SW480 (cell line): ENCODE data around the gene TMEM62.
A peak's percentile ranks its signal among the peaks of the same experiment; 100 is the strongest.
"Not testable (repeated sequence)": the region's sequence is repeated elsewhere in the genome, so short reads cannot be mapped to it uniquely, and the experiment has no call there.

ENCODE experiments used
- DNase-seq: peaks from one replicate; pipeline ENCODE4 v3.0.0-alpha.2; 2016; ENCODE audit warnings: low spot score

Gene TMEM62

GRCh38 chr15:43209059-43209824 lies 75.9 kb downstream of the TMEM62 start:
- DNase-seq = no peak

- no peak for DNase-seq
Measured at GRCh38 chr15:43210172-43210745, 76.9 kb downstream of the TMEM62 start.

- no peak for DNase-seq
Measured at GRCh38 chr15:43210807-43211206, 77.4 kb downstream of the TMEM62 start.

DNA sequence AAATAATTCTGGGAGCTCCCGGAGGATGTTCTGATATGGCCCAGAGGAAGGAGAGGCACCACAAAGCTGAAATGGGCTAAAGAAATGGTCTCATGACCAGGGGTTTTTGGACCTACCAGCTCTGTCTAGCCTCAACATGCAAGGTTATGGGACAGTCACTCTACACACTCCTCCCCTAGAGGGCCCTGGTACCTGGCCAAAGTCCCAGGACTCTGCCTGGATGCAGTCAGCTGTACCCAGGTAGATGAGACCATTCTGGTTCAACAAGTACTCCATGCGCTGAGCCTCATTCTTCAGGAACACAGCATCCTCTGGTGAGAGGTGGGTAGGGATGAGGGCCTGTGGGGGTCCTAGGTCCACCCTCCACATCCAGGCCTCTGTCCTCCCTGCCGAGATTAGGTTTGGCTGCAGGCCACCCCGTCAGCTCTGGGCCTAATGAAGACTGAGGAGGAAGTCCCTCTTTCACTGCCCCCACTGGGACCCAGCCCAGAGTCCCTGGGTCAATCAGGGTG lies 77.9 kb downstream of the TMEM62 start:
- no peak for DNase-seq

DNA sequence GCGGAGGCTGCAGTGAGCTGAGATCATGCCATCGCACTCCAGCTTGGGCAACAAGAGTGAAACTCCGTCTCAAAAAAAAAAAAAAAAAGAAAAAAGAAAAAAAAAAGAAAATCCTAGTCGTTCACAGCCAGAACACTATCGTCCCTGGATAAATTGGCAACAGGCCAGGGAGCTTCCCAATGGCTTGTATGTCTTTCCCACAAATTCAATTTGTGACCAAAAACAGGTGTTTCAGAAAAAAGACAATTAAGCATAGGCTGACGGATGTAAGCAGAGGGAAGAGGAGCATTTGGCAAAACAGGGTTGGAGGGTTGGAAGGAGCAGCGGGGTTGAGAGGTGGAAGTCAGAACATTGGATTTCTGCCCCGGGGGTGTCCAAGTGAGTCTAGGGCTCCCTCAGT lies 78.9 kb downstream of the TMEM62 start:
- DNase-seq = no peak

DNA sequence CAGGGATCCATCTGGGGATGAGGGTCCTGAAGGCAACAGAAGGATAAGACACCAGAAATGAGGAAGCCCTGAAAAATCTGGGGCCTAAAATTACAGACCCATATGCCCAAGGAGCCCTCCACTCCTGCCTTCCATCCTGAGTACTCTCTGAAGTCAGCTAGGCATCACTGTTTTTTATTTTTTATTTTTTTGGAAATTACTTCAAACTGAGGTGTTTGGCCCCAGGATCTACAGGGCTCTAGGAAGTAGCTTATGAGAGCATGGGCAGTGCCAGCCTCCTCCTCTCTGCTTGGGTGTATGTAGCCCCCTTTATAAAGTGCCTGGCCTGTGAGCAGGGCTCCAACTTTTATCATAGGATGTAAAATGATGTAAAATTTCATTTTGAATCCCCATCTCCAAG lies 79.6 kb downstream of the TMEM62 start:
- DNase-seq = no peak

- no peak for DNase-seq
Measured at GRCh38 chr15:43213466-43213865, 80.1 kb downstream of the TMEM62 start.

DNA sequence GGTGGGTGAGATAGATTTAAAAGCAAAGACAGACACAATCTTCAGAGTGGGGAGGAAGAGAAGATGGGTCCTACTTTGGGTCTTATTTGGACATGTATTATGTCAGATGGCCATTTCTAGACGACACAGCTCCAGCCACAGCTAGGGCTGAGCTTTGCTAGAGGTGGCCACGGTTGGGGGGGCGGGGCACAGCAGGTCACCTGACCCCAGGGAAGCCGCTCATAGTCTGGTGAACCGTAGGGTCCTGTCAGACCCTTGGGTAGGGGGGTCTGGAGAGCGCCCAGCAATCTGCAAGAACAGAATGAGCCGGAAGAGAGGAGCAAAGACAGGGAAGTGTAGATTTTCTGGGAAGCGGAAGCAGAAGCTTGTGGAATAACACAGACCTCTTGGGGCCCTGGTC lies 80.8 kb downstream of the TMEM62 start:
- no peak for DNase-seq

DNA sequence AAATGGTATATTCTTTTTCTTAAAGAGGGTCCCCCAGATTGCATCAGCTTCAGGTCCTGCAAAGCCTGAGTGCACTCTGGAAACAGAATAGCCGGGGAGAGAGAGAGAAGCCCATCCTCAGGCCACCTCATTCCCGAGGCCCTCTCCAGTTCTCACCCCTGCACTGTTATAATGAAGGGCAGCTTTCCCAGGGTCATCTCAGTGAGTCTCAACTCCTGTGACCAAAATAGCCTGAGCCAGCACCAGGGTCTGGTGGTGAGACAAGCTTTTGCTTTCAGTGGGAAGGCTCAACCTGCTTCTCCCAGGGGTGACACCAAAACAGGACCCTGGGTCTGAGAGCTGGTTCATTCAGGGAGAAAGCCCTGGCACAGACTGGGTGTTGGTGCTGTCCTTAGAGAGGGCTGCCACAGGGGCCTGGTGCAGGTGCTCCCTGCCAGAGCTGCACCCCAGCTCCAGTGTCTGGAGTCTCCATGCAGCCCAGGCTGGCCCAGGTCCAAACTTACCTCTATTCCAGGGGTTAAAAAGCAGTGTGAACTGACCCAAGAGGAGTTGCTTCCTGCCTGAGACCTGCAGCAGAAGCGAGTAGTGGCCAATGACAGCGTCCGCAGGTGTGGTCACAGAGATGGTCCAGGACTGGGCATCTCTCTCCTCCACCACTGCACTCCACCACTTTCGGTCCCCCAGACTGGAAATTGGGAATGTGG lies 81.4 kb downstream of the TMEM62 start:
- DNase-seq = no peak

GRCh38 chr15:43215961-43216360 lies 82.6 kb downstream of the TMEM62 start:
- no peak for DNase-seq

DNA sequence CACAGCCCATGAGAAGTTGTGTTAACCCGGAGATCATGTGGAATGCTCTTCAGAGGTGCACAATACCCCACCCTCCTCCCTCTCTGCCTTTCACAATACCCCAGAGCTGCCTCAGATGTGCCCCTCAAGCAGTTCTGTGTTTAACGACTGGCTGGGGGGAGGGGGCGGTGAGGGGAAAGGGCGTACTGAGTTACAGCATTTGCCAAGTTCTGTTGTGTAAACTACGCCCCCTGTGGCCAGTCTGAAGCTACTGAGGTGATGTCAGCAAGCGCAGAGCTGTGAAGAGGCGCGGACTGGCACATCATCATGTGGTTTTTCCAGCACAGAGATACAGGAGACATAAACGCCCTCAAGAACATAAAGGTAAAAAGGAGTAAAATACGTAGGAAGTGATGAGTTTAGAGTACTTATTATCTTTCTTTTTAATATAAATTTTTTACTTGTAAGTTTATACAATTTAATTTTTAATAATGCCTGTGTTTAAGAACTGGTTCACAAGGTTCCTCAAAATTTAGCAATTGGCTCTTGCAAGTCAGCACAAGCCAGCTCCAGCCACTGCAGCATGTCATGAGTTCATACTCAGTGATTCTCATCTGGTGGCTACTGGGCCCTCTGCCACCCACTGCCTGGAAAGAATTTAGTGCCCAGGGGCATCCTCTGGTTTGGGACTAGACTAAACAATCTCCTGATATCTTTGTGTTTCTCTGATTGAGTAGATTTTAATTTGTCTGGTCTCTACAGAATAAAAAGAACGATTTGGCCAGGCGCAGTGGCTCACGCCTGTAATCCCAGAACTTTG lies 85.7 kb downstream of the TMEM62 start:
- DNase-seq = no peak

DNA sequence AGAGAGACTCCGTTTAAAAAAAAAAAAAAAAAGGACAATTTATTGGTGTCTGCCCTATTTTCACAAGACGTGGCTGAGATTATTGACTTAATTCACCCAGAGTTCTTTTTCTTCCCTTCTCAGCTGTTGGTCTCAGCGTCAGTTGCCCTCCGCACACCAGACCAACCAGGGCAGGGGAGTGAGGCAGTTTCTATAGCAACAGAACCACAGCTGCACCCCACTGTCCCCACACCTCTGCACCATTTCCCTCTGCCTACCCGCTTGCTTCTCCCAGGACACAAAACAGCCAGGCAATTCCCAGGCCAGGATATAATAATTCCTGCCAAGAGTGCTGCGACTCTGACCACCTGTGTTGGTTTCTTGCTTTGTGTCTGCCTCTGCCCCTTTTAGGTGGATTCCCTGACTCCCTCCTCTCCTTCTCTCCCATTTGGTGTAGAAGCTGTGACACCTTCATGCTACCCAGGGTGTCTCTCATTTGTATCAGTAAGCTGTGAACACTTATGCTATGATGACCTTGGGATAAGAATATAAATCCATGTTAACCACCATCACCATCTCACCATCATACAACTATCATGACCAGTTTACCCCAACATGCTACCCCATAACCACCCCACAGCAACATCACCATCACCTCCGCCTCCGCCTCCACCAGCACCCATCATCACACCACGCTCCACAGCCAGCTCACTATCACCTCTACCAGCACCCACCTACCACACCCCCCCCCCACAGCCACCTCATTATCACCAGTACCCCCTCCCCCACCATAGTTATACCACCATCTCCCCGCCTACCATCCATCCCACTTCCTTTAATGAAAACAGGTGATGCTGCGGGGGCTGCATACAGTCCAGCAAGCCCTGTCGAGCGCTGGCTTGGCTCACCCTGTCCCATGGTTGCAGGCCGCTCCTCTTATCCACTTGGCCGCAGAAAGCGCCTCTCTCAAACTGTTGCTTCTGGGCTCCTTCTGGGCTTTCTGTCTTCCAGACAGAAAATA lies 86.8 kb downstream of the TMEM62 start:
- DNase-seq = no peak

DNA sequence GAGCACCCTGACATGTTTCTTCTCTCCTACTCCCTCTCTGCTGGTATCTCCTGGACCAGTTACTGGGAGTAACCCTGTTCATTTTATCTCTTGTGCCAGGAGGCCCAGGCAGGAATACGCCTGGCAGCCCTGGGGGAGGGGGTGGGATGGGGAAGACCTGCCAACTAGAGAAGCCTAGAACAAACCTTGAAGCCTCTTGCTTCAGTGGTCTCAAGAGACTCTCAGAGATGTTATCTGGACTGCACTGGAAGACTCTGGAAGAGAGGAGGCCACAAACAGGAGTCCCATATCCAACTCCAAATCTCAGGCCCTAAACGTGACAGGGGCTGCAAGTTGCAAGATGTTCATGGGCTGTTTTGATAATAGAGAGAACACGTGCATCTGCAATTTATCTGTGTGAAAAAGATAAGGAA lies 87.6 kb downstream of the TMEM62 start, which contains the start of gene EPB42:
Gene EPB42, minus strand, starts transcription at position 28 of the 413 bp plus-strand sequence. CDS start 193 bp downstream, outside the sequence.
- no peak for DNase-seq

- no peak for DNase-seq
Measured at GRCh38 chr15:43221422-43221821, 88.0 kb downstream of the TMEM62 start.

GRCh38 chr15:43225201-43225949 lies 92.0 kb downstream of the TMEM62 start:
- DNase-seq = peak; percentile 52

GRCh38 chr15:43225950-43226255 lies 92.5 kb downstream of the TMEM62 start:
- DNase-seq = not testable (repeated sequence)

DNA sequence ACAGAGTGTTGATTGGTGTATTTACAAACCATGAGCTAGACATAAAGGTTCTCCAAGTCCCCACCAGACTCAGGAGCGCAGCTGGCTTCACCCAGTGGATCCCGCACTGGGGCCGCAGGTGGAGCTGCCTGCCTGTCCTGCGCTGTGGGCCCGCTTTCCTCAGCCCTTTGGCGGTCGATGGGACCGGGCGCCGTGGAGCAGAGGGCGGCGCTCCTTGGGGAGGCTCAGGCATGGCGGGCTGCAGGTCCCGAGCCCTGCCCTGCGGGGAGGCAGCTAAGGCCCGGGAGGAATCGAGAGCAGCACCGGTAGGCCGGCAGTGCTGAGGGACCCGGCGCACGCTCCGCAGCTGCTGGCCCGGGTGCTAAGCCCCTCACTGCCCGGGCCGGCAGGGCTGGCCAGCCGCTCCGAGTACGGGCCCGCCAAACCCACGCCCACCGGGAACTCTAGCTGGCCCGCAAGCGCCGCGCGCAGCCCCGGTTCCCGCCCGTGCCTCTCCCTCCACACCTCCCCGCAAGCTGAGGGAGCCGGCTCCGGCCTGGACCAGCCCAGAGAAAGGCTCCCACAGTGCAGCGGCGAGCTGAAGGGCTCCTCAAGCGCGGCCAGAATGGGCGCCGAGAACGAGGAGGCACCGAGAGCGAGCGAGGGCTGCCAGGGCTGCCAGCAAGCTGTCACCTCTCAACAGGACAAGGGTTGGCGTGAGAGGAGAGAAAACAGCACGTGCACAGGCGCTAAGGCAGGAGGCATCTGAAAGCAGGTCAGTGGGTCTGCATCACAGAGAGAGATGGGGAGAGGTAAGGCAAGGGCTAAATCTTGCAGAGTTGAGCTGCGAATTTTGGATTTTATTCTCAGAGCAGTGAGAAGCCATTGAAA lies 93.3 kb downstream of the TMEM62 start:
- no peak for DNase-seq

DNA sequence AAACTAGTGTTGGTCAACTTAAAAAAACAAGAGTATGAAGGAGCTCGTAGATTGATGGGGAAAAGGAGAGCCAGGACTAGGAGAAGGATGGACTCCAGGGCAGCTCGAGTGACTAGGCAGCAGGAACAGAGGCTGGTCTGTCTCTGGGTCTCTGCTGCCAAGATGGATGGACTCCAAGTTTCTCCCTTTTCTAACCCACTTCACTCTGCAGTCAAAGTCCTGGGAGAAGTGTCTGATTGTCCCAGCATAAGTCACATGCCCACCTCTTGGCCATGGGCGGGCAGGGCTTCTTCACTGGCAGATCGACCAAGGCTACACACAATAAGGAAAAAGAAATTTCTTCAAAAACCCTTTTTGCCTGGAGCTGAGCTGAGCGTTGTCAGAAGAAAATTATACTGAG lies 96.6 kb downstream of the TMEM62 start:
- DNase-seq = no peak

GRCh38 chr15:43230640-43231115 lies 97.3 kb downstream of the TMEM62 start:
- DNase-seq = no peak
